ENCODE measurements around the gene GBGT1.

The GBGT1 gene

DNA sequence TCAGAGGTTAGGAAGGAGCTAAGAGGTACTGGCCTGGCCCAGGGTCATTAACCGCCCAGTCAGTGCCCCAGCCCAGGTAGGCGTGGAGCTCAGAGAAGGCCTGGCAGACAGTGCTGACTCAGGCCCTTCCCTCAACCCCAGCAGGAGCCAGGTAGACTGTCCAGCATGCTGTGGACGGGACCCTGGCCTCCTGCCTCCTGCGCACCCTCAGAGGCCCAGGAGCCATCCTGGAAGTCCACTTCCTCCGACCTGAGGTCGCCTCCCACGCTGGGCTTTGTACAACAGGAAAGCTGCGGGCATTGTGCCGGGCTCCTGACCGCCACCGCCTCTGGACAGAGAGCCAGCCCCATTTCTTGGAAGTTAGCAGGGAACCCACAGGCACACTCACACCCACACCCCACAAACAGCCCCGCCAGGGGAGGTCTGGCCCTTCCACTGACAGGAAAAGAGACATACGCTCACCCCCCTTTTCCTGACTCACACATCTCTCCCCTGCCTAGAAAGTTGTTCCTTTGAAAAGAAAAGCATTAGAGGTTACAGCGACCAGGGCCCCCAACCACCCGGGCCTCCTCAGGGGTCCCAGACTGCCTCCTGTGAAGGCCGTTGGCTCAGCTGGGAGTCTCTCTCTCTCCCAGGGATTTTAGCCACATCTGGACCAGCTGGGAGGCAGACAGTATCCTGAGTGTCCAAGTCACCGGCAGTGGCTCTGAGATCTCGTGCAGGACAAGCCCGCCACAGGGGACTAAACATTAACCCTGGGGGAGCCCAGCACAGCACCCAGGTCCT is 50.4 kb downstream of the GBGT1 start:
- DNase-seq, result no peak

DNA sequence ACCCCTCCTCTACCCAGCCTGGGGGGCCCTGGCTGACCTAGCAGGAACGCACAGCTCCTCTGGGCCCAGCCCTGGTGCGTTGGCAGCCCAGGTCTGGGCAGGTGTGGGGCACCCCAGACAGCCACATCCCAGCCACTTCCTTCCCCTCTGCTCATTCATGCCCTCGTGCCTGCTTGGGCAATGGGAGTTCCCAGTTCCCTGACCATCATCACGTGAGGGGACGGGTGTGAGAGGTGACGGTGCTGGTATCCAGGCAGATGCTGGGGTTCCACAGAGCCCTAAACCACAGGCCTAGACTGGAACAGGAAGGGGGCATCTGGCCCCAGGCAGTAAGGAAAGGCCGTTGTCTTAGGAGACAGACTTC is 51.1 kb downstream of the GBGT1 start:
- no peak for DNase-seq

DNA sequence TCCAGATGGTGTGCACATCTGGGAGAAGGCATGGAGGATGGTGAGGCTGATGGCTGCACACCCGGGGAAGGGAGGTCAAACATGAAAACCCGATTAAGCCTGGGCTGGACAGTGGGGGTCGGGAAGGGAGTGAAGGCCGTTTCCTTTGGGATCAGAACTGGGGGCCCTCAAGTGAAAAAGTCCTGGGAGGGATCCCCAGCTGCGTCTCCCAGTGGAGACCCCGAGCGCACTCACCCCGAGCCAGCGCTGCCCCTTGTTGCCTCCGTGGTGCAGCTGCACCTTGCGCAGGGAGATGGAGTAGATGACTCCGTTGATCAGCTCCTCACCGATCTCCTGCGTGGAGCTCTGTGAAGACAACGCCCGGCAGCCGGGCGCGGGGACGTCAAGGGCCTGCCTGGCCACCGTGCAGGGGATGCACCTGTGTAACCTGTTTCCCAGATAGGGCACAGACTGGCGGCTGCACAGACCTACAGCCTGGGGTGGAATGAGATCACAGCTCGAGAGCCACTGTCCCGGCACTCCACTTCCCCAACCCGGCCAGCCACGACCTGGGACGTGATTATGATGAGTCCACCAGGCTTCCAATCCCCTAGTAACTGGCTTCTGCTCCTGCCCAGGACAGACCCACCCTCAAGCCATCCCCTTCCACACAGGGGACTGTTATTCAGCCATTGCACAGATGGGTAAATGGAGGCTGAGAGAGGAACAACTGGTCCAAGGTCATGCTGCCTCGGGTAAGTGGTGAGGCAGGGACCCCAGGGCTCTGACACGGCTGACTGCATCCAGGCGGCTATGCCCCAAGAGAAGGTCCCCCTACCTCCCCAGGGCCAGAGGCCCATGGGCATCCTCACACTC is 51.7 kb downstream of the GBGT1 start:
- DNase-seq, result no peak

DNA sequence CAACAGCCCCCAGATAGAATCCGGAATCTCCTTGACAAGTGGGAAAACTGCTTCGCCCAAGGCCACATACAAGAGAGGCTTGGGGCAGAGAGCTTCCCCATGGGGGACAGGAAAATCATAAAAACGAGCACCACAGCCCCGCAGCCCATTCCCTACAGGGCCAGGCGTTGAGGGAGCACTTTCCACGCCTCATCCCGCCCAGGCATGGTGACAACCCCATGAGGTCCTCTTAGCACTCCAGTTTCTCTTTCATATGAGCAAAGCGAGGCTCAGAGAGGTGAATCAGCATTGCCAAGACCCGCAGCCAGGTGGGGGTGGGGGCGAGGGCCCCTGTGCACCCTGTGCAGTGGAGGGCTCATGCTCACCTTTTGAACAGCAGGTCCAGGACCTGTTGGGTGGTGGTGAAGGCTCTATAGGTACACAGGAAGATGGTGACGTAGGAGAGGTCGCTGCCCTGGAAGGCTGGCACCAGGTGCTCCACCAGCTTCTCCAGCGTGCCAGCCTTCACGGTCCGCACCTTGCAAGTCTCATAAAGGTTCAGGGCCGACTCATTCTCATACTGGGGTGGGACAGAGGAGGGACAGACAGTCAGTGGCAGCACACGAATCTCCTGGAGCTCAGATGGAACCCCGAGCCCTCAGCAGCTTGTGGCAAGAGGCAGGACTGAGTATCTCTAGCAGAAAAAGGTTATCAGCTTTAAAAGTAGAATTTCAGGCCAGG is 53.6 kb downstream of the GBGT1 start:
- DNase-seq, result no peak

DNA sequence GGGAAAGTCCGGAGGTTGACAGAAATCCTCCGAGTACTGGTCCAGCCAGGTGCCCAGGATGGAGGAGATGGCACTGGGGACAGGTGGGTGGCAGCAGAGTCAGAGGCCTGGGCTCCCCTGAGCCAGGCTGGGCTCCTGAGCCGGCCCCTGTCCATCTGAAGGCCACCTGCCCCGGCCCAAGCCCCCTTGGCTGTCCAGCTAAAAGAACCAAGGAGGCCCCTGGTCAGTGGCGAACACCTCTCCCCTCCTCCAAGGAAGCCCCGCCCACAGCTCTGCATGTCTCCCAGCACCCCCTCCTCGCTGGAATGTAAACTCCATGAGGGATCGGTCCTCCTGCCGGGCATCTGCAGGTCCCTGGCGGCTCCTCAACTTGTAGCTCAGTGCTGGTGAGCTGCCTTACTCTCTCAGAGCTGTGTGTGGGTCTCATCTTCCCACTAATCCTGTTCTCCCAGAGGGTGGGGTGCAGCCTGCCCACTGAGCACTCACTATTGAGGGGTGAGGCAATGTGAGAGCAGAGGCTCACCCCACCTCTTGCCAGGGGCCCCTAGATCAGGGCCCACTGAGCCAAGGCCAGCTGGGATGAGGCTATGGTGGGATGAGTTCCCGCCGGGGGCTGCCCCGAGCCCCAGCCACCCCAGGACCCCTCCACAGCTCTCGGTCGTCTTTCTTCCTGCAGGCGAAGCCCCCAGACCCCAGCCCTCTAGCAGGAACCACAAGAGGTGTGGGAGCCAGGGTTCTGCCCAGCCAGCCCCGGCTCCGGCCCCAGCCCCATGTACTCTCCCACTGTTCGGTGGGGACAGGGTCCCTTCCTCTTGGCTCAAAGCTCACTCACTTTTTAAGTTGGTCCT is 54.7 kb downstream of the GBGT1 start:
- no peak for DNase-seq

DNA sequence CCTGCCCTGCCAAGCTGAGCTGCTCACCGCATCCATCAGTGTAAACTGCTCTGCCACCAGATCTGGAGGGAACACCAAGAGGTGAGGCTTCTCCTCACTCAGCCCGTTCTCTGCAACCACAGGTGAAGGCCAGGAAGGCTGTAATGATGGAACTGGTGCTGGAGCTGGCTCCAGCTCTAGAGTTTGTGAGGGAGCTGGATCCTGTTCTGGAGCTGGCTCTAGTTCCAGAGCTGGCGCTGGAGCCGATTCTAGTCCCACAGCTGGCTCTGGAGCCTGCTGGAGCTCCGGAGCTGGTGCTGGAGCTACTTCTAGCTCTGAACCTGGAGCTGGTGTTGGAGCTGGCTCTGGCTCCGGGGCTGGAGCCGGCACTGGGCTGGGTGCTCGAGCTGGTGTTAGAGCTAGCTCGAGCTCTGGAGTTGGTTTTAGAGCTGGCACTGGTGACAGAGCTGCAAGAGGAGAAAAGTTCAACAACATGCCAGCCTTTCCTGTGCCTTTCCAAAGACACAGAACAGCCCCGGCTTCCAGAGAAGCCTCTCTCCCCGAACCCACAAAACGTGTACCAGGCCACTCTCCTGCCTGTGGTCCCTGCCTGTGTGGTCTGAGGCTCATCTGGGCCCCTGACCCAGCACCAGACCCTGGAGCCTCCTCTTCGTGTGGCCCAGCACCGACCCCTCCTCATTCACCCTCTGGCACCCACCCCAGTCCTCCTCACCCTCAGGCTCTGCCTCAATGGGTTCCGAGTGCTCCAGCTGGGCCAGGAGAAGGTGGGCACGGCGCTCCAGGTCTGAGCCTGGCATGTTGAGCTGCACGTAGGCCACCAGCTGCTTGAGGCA is 55.5 kb downstream of the GBGT1 start:
- DNase-seq, result no peak

DNA sequence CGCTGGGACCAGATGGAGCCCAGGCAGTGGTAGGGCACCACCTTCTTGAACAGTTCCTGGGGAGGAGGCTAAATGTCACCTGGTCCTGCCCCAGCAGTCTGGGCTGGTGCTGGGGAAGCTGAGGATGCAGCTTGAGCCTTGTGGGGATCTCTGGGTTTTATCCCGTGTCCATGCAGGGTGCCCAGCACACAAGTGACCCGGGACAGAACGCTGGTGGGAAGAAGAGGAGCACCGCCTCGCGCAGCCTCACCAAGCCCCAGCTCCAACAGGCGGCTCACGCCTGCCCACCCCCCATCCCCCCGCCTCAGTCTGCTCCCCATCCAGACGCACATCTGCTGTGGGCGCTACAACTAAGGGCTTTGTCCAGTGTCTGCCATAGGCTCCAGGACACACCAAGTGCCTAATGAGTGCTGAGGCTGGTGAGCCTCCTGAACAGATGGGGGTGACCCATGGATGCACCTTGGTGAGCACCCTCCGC is 56.4 kb downstream of the GBGT1 start:
- no peak for DNase-seq

DNA sequence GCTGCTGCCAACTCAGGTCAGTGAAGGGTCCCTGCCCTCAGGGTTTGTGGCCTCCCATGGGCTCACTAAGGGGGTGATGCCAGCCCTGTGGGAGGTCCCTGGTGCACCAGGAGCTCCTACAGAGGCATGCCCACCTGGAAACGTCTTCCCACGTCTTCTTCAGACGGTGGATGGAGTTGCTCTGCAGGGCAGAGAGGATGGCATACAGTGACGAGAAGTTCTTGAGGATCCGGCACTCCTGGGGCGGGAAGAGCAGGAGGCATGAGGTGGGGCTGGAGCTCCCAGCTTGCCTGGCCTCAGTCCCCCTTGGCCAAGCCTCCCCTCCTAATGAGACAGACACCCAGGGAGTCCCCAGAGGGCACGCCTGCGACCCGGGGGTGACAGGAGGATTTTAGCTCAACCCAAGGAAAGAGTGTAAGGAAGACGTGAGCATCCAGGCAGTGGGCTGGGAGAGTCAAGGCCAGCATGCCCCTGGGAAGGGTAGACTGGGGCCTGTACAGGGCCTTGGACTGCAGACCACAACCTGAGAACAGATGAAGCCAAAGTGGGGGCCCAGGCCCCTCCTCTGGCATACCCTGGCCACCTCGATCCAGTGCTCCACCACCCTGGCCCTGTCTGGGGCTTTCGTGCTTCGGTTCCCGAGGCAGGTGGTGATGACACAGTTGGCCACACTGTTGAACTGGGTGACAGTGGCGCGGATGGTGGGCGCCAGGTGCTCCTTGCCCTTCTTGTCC is 57.0 kb downstream of the GBGT1 start:
- no peak for DNase-seq

DNA sequence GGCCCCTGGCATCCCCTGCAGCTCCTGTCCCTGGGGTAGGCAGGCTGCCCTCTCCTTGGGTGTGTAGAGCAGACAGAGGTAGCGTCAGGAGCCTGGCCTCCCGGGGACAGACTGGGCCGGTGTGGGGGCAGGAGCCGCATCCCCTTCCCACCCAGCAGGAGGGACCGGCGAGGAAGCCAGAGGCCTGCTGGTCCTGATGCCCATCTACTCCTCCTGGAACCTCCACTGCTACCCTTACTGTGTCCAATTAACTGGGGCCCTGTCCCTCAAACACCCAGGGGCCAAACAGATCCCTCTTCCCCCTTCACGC is 58.3 kb downstream of the GBGT1 start:
- DNase-seq, result no peak

DNA sequence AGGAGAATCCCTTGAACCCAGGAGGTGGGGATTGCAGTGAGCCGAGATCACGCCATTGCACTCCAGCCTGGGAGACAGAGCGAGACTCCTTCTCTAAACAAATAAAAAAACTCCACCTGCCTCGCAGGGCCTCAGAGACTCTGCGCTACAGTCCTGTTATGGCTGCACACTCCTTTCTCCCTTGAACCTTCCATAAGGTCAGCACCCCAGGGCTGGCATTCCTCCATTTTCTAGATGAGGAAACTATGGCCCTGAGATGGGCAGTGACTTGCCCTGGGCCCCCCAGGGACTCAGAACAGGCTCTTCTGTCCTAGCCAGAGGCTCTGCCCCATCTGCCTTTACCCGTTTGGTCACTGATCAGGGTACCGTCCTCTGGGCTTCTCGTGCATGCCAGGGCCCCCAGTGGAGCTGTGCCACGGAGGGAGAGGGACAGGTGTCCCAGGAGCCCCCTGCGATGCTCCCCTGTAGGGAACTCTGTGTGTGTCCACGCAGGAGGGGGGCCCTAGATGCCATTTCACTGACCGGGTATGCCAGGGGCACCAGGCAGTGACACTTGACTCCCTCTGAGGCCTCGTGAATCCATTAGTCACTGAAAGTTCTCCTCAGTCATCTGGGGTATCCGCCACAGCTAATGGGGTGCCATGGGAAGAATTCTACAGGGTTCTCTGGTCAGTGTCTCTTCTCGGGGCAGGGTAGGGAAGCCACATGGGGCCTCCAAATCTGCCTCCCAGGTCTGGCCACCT is 58.8 kb downstream of the GBGT1 start:
- DNase-seq, result no peak

DNA sequence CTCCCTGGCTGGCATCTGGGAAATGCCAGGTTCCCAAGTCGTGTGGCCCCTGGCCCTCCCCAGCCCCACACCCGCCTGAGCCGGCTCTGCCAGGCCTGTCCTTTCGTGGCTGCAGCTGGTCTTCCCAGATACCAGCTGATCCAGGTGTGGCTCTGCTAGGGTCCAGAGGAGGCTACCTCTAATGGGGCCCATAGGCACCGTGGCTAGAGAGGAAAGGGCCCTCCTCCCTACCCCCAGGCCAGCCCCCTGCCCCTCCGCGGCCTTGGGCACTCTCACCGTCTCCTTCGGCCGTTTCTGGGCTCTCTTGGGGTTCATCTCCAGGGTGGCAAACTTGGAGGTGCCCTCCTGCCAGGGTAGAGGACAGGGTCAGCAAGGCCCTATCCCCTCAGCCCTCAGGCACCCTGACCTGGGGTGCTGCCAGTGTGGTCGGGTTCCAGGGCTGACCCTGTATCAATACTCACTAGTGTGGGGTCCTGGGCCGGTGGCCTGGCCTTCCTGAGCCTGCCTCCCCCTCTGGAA is 59.7 kb downstream of the GBGT1 start:
- no peak for DNase-seq

DNA sequence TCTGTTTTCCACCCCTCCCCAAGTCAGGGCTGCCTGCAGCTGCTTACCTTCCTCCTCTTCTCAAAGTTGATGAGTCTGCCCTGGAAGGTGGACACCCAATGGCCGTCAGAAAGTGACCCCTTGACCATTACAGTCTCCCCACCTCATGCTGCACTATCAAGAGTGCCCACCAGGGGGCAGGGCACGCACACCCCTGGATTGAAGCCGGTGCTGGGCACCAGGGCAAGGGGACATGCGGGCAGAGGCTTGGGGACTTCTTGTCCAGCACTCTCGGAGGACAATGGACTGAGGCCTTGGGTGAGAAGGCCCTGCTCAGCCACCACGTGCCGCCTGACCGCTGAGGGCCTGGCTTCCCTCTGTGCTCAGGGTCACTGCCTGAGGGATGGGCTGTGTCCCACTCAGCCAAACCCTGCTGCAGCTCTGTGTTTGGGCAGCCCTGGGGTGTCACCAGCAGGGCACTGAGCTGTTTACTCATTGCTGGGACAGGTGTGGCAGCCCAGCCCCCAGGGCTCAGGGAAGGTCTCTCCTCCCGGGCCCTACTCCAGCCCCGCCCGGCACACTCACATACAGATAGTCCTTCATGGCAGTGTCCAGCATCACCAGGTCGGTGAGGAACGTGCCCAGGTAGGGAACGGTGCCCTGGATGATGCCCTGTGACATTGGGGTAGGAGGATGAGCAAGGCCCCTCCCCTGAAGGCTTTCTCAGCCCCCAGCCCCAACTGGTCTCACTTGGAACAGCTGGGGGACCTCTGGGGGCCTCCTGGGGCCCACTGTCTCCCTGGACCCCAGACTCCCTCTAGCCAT is 60.3 kb downstream of the GBGT1 start:
- no peak for DNase-seq
